Measurements from ENCODE around the gene PKIG. TPM values are rescaled to one million over a fixed set of nuclear protein-coding genes. Genes with fewer than 3 reads are reported as not detected.

Gene PKIG
- total and polyA plus RNA-seq, 2 of the 8 experiments (the other 6 are each of a cell fraction or from before 2014, with no cell fraction given): 26.7 to 34.3 TPM

GRCh38 chr20:44619294-44619693 lies 36.9 kb downstream of the PKIG start (continued):
- TF ChIP-seq E2F6 (IDR thresholded peaks at IDR 0.05) (no peak), RBBP5 (IDR thresholded peaks at IDR 0.05; ENCODE audit: borderline replicate concordance, low read depth, low read length) (no peak), TAF1 (IDR thresholded peaks at IDR 0.05; ENCODE audit: low read depth, low read length) (no peak), SAP30 (IDR thresholded peaks at IDR 0.05; ENCODE audit: insufficient read depth, insufficient replicate concordance, low read length) (no peak), BACH1 (IDR thresholded peaks at IDR 0.05; ENCODE audit: low read length) (no peak), MAX (IDR thresholded peaks at IDR 0.05) (no peak), HDAC2 (IDR thresholded peaks at IDR 0.05; ENCODE audit: borderline replicate concordance in 1 of 2, low read depth in 2 of 2, low read length in 2 of 2) (no peak)
